NT2/D1 (cell line): ENCODE results near the gene GGTA1.

ENCODE experiments used
- SUZ12 ChIP-seq: IDR thresholded peaks from 2 replicates; pipeline ENCODE4 v1.6.1; 2011; ENCODE audit not compliant: insufficient read length, insufficient read depth; ENCODE audit errors: extremely low read depth
- ZNF274 ChIP-seq: IDR thresholded peaks from 2 replicates; pipeline ENCODE4 v1.6.1; 2011; ENCODE audit warnings: mild to moderate bottlenecking, low read depth, low read length

- no peak for TF ChIP-seq ZNF274
- TF ChIP-seq SUZ12 = no peak
Observed at GRCh38 chr9:121437891-121438290, 61.8 kb downstream of the GGTA1 start.
